ENCODE data around the gene SPATA24.
"Not testable (repeated sequence)": the region's sequence is repeated elsewhere in the genome, so short reads cannot be mapped to it uniquely, and the experiment has no call there.

The SPATA24 gene

GRCh38 chr5:139443831-139444453, 40.1 kb upstream of the SPATA24 start:
- in situ Hi-C loops (cut with HindIII; ENCODE audit: low pct_ligation_motif_present, low sequenced_read_pairs), result no loop called here
- Histone ChIP-seq H3K36me3 (replicated peaks) (peaks cover 2% of the 10 kb centered on the region), H3K27me3 (replicated peaks) (no peaks in the 10 kb centered on the region), H3K4me3 (ENCODE audit: low read depth, low read length) (no peak overlapping the region), H3K27ac (peak overlapping the region; percentile 4)
- DNase-seq, result peak; percentile 60
- TF ChIP-seq CTCF (IDR thresholded peaks at IDR 0.05; ENCODE audit: low read depth, low read length, missing control alignments), result no peak

- H3K36me3 ChIP-seq (replicated peaks); DNase-seq; H3K27me3 ChIP-seq (replicated peaks); H3K4me3 ChIP-seq (ENCODE audit: low read depth, low read length); H3K27ac ChIP-seq; in situ Hi-C loops (cut with HindIII; ENCODE audit: low pct_ligation_motif_present, low sequenced_read_pairs): not testable (repeated sequence)
Observed at GRCh38 chr5:139440416-139440815, 36.5 kb upstream of the SPATA24 start.

GRCh38 chr5:139439013-139439903, 35.4 kb upstream of the SPATA24 start, which contains the start of gene DNAJC18:
DNAJC18 (minus strand) TSS chr5:139439525; CDS start chr5:139439445, 80 bp downstream.
- in situ Hi-C loops (cut with HindIII; ENCODE audit: low pct_ligation_motif_present, low sequenced_read_pairs), result no loop called here
- no peak for TF ChIP-seq CTCF (IDR thresholded peaks at IDR 0.05; ENCODE audit: low read depth, low read length, missing control alignments)
- peak; percentile 89 for DNase-seq
- no peaks in the 10 kb centered on the region for H3K36me3 ChIP-seq (replicated peaks)
- peak within 1 kb of the TSS; percentile 90 for H3K27ac ChIP-seq
- H3K27me3 ChIP-seq (replicated peaks), result no peaks in the 10 kb centered on the region
- peak within 1 kb of the TSS; percentile 96 for H3K4me3 ChIP-seq (ENCODE audit: low read depth, low read length)

GRCh38 chr5:139438707-139439012, 34.8 kb upstream of the SPATA24 start:
- Histone ChIP-seq H3K36me3 (replicated peaks) (no peaks in the 10 kb centered on the region), H3K27me3 (replicated peaks) (no peaks in the 10 kb centered on the region), H3K4me3 (ENCODE audit: low read depth, low read length) (peak overlapping the region; percentile 96), H3K27ac (no peak overlapping the region)
- no peak for TF ChIP-seq CTCF (IDR thresholded peaks at IDR 0.05; ENCODE audit: low read depth, low read length, missing control alignments)
- in situ Hi-C loops (cut with HindIII; ENCODE audit: low pct_ligation_motif_present, low sequenced_read_pairs), result no loop called here
- no peak for DNase-seq

- no peak for TF ChIP-seq CTCF (IDR thresholded peaks at IDR 0.05; ENCODE audit: low read depth, low read length, missing control alignments)
- DNase-seq, result no peak
- no peaks in the 10 kb centered on the region for H3K27me3 ChIP-seq (replicated peaks)
- no peaks in the 10 kb centered on the region for H3K36me3 ChIP-seq (replicated peaks)
- in situ Hi-C loops (cut with HindIII; ENCODE audit: low pct_ligation_motif_present, low sequenced_read_pairs), result no loop called here
- H3K4me3 ChIP-seq (ENCODE audit: low read depth, low read length), result no peak overlapping the region
- no peak overlapping the region for H3K27ac ChIP-seq
Observed at GRCh38 chr5:139435676-139436075, 31.8 kb upstream of the SPATA24 start.

- H3K36me3 ChIP-seq (replicated peaks), result peaks cover 6% of the 10 kb centered on the region
- no peaks in the 10 kb centered on the region for H3K27me3 ChIP-seq (replicated peaks)
- H3K4me3 ChIP-seq (ENCODE audit: low read depth, low read length), result no peak overlapping the region
- H3K27ac ChIP-seq, result no peak overlapping the region
- TF ChIP-seq CTCF (IDR thresholded peaks at IDR 0.05; ENCODE audit: low read depth, low read length, missing control alignments), result no peak
- DNase-seq, result no peak
- in situ Hi-C loops (cut with HindIII; ENCODE audit: low pct_ligation_motif_present, low sequenced_read_pairs), result no loop called here
Observed at GRCh38 chr5:139431706-139432105, 27.8 kb upstream of the SPATA24 start.

All from brain microvascular endothelial cell (primary cell).